Fibroblast of skin of right quadriceps (primary cell): ENCODE results near the gene ZNF346.

Experiments
- DNase-seq: peaks from one replicate; pipeline ENCODE4 v3.0.0-alpha.2; 2013

The ZNF346 gene

DNA sequence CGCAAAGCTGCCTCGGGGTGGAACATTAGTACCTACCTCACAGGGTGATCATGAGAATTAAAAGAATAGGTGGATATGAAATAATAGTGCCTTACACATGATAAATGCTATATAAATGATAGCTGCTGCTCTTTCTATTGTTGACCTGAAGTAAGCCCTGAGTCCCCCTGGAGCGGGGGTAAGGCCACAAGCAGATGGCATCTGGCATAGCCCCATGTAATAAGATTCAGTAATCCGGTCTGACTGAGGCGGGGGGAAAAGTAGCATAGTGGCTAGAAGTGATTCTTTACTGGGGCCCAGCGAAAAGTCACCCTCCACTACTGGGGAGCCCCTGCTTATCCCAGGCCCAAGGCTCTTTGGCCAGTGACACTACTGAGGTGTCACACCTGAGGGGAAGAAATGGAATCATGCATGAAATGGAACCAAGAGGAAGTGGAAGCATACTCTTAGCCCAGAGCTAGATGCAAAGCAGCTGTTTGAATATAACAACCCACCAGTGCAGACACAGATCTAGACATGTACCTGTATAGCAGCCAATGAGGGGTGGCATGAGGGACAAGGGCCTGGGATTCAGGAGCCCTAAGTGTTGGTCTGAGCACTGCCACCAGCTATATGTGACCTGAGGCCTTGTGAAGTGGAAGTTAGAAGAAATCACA, 48.2 kb downstream of the ZNF346 start:
- DNase-seq: no peak

GRCh38 chr5:177071666-177072385, 49.3 kb downstream of the ZNF346 start:
- peak; percentile 80 for DNase-seq

DNA sequence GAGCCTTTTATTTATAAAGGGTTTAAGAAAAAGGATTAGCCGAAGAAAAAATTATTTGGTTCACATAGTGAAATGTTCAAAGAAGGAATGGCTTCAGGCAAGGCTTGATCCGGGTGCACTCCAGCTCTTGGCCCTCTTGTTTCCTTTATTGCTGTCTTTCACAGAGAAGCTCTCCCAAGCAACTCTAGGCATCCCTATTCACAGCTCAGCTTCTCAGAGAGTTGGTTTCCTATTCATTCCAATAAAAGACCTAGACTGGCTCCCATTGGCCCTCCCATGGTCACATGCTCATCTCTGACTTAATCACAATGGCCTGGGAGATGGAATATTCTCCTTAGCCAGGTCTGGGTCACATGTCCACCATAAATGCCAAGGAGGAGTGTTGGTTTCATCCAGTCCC, 54.8 kb downstream of the ZNF346 start:
- DNase-seq: no peak

DNA sequence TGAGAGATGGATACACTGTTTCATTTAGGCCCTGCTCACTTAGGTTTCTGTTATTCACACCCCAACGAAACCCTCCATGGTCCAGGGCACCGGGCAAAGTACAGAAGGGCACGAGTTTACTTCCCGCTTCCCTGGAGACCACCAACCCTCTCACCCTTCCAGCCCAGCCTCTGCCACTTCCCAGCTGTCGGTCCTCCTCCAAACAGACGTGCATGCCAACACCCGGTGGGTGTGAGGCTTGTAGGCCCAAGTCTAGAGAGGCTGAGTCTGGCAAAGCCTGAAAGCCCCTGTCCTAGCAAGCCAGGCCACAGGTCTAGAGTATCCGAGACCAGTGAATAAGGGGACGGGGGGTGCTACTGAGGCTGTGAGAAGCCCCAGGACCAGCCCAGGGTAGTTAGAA, 57.1 kb downstream of the ZNF346 start:
- no peak for DNase-seq

GRCh38 chr5:177080265-177080664, 57.8 kb downstream of the ZNF346 start:
- no peak for DNase-seq

GRCh38 chr5:177081859-177082258, 59.4 kb downstream of the ZNF346 start:
- no peak for DNase-seq

DNA sequence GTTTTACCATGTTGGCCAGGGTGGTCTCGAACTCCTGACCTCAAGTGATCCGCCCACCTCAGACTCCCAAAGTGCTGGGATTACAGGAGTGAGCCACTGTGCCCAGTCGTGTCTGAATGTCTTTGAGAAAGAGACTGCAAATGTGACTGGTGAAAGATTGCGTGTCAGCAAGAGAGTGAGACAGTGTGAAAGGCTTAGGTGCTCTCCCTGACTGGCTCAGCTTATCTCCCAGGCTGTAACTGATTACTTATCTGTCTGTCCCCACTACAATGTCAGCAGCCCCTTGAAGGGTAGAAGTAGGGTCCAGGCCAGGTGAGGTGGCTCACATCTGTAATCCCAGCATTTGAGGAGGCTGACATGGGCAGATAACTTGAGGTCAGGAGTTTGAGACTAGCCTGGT, 60.9 kb downstream of the ZNF346 start:
- no peak for DNase-seq

- no peak for DNase-seq
These were observed 61.7 kb downstream of the ZNF346 start for GRCh38 chr5:177084175-177084574.

- DNase-seq: no peak
These were observed 63.6 kb downstream of the ZNF346 start for GRCh38 chr5:177085985-177086653.

DNA sequence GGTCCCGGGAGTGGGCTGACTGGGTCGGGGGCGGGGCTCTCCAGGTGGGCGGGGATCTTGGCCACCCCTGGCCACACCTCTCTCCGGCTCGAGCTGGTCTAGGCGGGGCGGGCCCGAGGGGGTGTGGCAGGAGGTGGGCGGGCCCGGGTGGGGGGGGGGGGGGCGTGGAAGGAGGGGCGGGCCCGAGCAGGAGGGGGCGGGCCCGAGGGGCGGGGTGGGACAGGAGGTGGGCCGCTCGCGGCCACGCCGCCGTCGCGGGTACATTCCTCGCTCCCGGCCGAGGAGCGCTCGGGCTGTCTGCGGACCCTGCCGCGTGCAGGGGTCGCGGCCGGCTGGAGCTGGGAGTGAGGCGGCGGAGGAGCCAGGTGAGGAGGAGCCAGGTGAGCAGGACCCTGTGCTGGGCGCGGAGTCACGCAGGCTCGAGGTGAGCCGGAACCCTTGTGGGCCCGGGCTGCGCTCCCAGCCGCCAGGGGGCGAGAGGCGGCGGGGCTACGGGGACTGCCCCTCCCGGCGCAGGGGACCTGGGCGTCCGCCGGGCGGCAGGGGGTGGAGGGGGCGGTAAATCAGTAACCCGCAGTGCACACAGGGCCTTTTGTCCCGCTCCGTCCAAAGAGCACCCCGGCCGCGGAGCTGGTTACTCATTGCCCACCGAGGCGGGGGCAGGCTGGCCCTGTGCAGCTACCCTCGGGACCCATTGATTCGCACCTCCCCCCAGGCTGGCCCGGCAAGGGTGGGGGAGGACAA, 64.3 kb downstream of the ZNF346 start, which contains the start of gene FGFR4:
FGFR4 (plus strand) TSS at position 262 of the 744 bp plus-strand sequence. CDS start 2,688 bp downstream, outside the sequence.
- DNase-seq: peak; percentile 63

- no peak for DNase-seq
These were observed 65.0 kb downstream of the ZNF346 start for GRCh38 chr5:177087398-177088005.

GRCh38 chr5:177089127-177089526, 66.6 kb downstream of the ZNF346 start:
- DNase-seq: no peak

DNA sequence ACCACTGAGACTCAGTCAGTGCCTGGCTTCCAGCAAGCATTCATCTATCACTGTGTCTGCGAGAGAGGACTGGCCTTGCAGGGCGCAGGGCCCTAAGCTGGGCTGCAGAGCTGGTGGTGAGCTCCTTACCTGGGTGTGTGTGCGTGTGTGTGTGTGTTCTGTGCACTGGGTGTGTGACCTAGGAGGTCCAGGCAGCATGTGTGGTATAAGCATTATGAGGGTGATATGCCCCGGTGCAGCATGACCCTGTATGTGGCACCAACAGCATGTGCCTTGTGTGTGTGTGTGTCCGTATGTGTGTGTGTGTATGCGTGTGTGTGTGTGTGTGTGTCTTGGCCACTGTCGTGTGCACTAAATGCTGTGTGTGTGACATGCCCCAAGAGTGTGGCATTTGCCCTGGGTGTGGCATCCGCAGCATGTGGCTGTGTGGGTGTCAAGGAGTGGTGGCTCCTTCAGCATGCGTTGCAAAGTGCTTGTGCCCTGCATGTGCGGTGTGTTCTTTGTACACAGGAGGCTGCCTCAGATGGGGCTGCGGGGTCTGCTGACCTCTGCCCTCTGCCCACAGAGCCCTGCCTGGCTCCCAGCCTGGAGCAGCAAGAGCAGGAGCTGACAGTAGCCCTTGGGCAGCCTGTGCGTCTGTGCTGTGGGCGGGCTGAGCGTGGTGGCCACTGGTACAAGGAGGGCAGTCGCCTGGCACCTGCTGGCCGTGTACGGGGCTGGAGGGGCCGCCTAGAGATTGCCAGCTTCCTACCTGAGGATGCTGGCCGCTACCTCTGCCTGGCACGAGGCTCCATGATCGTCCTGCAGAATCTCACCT, 67.5 kb downstream of the ZNF346 start:
- DNase-seq: no peak

DNA sequence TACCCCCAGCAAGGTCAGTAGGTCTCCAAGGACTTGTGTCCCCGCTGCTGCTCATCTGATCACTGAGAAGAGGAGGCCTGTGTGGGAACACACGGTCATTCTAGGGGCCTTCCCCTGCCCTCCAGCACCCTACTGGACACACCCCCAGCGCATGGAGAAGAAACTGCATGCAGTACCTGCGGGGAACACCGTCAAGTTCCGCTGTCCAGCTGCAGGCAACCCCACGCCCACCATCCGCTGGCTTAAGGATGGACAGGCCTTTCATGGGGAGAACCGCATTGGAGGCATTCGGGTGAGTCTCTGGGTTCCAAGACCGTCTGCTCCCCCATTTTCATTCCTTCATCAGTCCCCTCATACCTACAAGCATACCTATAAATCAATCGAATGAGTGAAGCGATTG, 68.3 kb downstream of the ZNF346 start:
- no peak for DNase-seq

DNA sequence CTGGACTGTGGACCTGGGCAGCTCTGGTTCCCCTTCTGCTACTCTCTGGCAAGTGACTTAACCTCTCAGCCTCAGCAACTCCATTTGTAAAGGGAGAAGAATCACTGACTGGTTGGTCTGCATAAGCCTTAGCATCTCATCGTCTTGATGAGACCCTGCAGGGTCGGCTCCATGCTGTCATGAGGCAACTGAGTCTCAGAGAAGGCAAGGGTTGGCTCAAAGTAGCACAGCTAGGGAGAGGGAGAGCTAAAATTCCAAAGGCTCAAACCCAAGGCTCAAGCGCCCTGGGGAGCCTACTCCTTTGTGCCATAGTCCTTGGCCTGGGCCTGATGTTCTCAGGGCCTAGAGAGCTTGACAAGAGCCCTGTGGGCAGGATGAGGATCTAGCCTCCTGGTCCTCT, 68.7 kb downstream of the ZNF346 start:
- no peak for DNase-seq

DNA sequence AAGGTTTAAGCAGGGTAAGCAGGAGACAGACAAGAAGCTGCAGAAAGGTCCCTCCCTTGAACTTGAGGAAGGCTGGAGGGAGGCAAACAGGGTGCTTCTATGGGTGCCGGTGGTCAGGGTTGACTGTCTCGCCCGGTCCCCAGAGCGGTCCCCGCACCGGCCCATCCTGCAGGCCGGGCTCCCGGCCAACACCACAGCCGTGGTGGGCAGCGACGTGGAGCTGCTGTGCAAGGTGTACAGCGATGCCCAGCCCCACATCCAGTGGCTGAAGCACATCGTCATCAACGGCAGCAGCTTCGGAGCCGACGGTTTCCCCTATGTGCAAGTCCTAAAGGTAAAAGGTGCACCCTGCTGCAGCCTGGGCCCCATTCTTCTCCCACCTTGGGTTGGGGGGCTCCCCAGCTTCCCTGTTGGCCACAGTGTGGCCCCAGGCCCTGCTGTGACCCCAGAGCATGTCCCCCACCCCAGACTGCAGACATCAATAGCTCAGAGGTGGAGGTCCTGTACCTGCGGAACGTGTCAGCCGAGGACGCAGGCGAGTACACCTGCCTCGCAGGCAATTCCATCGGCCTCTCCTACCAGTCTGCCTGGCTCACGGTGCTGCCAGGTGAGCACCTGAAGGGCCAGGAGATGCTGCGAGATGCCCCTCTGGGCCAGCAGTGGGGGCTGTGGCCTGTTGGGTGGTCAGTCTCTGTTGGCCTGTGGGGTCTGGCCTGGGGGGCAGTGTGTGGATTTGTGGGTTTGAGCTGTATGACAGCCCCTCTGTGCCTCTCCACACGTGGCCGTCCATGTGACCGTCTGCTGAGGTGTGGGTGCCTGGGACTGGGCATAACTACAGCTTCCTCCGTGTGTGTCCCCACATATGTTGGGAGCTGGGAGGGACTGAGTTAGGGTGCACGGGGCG, 69.9 kb downstream of the ZNF346 start:
- no peak for DNase-seq

GRCh38 chr5:177093082-177093712, 70.7 kb downstream of the ZNF346 start:
- DNase-seq: no peak

- no peak for DNase-seq
These were observed 71.3 kb downstream of the ZNF346 start for GRCh38 chr5:177093803-177094202.

DNA sequence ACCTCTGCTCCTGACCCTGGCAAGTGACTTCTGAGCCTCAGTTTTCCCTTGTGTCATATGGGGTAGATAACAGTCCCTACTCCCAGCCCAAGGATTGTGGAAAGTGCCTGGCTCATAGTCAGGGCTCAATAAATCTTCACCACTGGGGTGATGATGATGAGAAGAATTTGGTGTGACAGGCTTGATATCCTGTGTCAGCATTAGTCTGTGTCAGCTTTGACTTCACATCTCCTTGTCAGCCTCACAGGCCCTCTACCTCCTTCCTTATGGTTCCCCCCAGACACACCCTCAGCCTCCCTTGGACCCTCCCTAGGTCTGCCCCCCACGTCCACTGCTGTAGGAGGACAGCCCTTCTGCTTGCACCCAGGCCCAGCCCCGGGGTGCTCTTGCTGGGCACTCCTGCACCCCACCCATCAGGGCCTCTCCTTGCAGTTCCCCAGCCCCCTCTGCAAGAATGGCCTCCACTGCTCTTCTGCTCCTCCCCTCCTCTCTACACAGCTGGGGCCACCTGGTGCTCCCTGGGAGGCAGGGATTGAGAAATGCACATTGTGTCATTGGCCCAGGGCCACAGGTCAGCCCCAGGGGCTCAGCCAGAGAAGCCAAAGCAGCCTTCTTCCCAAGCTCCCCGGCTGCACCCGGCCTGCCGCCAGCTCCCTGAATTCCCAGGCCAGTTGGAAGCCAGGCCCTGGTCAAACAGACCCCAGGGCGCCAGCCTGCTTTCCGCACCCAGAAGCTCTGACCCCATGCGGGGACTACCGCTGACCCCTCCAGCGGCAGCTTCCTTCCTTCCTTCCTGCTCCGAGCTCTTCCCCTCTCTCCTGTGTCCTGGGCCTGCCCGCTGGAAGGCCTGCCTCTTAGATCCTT, 72.0 kb downstream of the ZNF346 start:
- DNase-seq: peak; percentile 30
